ENCODE results near the gene BAIAP2L2.

BAIAP2L2 gene

DNA sequence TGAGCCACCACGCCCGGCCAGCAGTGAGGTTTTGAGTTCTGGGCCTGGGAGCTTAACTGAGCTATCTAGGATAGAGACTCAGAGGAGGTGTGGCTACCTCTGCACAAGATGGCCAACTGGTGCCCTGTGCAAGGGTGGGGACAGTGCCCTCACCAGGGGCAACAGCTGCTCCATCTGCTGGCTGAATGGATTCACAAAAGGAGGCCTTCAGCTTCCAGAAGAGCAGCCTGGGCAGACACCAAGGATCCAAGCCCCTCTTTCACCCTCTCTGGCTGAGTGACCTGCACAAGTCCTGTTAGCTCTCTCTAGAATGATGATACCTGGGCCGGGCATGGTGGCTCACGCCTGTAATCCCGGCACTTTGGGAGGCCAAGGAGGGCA, 33.5 kb upstream of the BAIAP2L2 start:
- no peak for DNase-seq (ENCODE audit: low read depth)
- no peak overlapping the region for H3K4me3 ChIP-seq (ENCODE audit: low read depth, low read length)
- TF ChIP-seq, protein P1, sequence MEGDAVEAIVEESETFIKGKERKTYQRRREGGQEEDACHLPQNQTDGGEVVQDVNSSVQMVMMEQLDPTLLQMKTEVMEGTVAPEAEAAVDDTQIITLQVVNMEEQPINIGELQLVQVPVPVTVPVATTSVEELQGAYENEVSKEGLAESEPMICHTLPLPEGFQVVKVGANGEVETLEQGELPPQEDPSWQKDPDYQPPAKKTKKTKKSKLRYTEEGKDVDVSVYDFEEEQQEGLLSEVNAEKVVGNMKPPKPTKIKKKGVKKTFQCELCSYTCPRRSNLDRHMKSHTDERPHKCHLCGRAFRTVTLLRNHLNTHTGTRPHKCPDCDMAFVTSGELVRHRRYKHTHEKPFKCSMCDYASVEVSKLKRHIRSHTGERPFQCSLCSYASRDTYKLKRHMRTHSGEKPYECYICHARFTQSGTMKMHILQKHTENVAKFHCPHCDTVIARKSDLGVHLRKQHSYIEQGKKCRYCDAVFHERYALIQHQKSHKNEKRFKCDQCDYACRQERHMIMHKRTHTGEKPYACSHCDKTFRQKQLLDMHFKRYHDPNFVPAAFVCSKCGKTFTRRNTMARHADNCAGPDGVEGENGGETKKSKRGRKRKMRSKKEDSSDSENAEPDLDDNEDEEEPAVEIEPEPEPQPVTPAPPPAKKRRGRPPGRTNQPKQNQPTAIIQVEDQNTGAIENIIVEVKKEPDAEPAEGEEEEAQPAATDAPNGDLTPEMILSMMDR (IDR thresholded peaks at IDR 0.05; ENCODE audit: insufficient read depth, low read depth, low read length, missing control alignments) = no peak

DNA sequence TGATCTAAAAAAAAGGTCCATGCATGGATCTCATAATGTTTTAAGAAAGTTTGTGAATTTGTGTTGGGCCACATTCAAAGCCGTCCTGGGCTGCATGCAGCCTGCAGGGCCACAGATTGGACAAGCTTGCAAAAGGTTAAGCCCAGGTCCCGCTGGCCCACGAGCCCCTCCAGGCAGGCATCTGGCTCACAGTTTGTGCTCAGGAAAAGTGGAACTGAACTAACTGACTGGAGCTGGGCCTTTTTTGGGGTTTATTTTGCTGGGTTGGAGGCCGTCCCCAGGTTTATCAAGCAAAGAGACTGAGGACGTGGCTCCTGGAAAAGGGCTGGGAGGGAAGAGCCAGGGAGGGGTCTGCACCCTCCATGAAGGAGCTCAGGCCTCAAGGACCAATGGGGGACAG, 32.1 kb upstream of the BAIAP2L2 start:
- TF ChIP-seq, protein P1 (IDR thresholded peaks at IDR 0.05; ENCODE audit: insufficient read depth, low read depth, low read length, missing control alignments) = no peak
- no peak overlapping the region for H3K4me3 ChIP-seq (ENCODE audit: low read depth, low read length)
- no peak for DNase-seq (ENCODE audit: low read depth)

DNA sequence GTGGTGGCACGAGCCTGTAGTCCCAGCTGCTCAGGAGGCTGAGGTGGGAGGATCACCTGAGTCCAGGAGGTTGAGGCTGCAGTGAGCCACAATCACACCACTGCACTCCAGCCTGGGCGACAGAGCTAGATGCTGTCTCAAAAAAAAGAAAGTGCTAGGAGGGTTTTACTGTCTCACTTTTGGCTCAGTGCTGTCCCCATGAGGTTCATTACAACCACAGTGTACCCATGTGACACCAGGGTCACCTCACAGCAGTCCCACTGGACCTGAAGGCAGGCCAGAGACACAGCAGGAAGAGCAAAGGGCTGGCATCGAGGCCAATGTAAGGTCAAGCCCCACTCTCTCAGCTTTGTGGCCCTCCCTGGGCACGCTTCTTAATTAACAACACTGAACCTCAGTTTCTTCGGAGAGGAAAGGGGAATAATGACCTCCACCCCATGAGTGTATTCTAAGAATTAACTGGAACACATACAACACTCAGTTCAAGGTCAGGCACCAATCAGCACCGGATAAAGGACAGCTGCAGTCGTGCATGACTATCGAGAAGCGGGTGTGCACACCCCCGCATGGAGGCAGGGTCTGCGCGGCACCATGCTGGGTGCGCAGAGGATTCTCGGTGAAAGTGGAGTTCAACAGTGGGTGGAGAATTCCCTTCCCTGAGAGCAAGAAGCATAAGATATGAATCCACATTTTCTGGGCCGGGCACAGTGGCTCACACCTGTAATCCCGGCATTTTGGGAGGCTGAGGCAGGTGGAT, 30.9 kb upstream of the BAIAP2L2 start:
- no peak for DNase-seq (ENCODE audit: low read depth)
- H3K4me3 ChIP-seq (ENCODE audit: low read depth, low read length) = no peak overlapping the region
- TF ChIP-seq, protein P1 (IDR thresholded peaks at IDR 0.05; ENCODE audit: insufficient read depth, low read depth, low read length, missing control alignments) = no peak

DNA sequence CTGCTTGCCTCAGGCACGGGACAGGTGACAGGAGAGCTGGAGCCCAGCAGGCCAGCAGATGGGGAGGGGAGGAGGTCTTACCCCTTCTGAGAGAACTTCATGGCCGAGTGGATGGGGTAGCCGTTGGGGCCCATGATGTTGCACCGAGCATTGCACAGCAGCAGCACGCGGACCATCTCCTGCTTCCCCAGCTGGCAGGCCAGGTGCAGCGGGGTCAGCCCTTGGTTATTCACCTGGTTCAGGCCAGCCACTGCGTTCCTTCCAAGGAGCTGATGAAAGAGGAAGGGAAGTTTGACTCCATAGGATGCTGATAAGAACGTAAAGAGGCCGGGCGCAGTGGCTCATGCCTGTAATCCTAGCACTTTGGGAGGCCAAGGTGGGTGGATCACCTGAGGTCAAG, 29.4 kb upstream of the BAIAP2L2 start:
- no peak for DNase-seq (ENCODE audit: low read depth)
- TF ChIP-seq, protein P1 (IDR thresholded peaks at IDR 0.05; ENCODE audit: insufficient read depth, low read depth, low read length, missing control alignments) = no peak
- no peak overlapping the region for H3K4me3 ChIP-seq (ENCODE audit: low read depth, low read length)

DNA sequence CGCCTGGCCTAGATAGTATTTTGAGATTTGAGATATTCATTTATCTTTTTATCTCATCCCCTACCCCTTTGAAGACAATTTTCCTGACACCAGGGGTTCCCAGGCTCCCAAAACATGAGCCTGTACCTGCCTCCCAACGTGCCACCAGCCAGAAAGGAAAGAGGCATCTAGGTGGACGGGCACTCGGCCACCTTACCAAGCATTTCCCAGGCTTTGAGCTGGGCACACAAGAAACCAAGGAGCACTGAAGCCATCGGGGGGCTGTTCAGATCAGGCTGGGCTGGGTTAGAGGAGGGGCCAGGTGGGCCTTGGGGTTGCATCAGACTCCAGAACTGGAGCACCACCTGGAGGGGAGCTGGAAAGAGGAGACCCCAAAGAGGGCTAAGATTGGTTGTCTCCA, 28.5 kb upstream of the BAIAP2L2 start:
- H3K4me3 ChIP-seq (ENCODE audit: low read depth, low read length) = no peak overlapping the region
- TF ChIP-seq, protein P1 (IDR thresholded peaks at IDR 0.05; ENCODE audit: insufficient read depth, low read depth, low read length, missing control alignments) = no peak
- DNase-seq (ENCODE audit: low read depth) = no peak

DNA sequence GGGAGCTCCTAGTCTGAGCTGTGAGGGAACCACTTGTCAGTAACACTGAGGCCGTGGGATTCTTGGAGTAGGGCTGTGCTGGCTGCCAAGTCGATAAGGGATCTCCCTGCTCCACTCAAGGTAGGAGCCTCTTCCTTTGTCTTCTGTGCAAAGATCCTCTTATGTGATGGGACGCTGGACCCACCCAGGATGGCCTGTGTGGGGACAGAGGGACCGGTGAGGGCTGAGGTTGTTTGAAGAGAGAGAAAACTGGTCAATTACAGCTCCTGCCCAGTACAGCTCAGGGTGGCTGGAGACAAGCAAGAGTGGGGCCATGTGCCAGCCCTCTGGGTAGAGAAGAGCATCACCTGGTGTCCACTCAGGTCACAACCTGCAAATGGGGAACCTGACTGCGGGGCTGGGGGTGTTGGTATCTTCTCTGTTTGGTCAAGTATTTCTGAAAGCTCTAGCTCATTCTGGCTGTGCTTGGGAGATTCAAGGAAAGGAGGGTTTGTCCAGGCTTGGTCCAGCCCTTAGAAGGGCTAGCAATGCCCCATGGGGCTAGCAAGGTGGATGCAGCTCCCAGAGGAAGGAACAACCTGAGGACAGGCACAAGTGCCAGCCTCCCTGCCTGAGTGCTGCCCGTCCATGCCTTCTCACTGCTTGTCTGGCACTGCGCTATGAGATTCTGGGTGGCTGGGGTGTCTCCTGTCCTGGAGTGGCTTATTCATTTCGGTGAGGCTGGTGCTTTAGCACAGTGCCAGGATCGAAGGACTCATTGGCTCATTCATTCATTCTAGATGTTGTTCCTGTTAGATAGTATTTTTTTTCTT, 27.6 kb upstream of the BAIAP2L2 start:
- DNase-seq (ENCODE audit: low read depth) = no peak
- H3K4me3 ChIP-seq (ENCODE audit: low read depth, low read length) = no peak overlapping the region
- TF ChIP-seq, protein P1 (IDR thresholded peaks at IDR 0.05; ENCODE audit: insufficient read depth, low read depth, low read length, missing control alignments) = no peak
